GM18870 (cell line): ENCODE results near the gene XXYLT1.

Experiments
- ATAC-seq: cut with Tn5 transposase; IDR thresholded peaks from one replicate; pipeline ENCODE4 v1.9.1; 2021; ENCODE audit warnings: moderate library complexity; ENCODE audit not compliant: unreplicated experiment

XXYLT1 gene

GRCh38 chr3:195085356-195086130 is 185.4 kb downstream of the XXYLT1 start:
- no peak for ATAC-seq

DNA sequence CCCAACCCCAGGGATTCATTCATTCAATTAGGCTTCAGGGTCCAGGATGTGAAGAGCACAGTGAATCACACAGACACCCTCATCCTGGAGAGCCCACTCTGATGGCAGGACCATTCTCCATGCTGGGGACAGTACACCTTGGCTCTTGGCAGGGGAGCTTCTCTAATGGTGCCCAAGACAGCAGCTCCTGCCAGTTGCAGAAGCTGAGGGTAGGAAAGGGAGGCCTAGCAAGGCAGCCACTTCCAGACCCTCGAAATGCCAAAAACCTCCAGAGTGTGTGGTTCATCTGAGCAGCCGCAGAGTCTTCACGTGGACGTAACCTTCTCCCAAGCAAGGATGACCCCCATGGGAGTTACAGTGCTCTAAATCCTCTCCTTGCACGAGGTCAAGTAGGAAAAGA is 186.2 kb downstream of the XXYLT1 start:
- no peak for ATAC-seq

DNA sequence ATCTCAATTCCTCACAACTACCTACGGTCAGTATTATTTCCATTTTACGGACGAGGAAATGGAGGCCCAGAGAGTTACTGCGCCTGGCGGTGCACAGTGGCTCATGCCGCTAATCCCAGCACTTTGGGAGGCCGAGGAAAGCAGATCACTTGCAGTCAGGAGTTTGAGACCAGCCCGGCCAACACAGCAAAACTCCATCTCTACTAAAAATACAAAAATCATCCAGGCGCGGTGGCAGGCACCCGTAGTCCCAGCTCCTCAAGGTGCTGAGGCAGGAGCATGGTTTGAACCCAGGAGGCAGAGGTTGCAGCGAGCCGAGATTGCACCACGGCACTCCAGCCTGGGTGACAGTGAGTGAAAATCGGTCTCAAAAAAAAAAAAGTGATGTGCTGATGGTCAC is 187.3 kb downstream of the XXYLT1 start:
- no peak for ATAC-seq

DNA sequence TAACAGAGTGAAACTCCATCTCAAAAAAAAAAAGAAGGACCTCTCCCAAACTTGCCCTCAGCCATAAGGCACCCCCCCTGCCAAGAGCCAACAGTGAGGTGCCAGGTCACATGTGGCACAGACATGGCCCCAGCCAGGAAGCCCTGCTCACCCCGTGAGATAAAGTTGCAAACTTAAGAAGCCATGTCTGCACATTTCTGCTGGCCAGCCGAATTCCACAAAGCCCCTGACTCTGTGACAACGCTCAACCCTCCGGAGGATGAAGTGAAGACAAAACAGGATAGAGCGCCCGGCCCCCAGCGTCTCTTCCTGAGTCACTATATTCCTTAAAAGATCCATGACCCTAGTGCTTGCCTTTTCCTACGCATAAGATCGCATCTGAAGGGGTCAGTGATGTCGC is 188.1 kb downstream of the XXYLT1 start:
- ATAC-seq: no peak

- ATAC-seq: no peak
Observed at GRCh38 chr3:195081242-195081963, 189.6 kb downstream of the XXYLT1 start.

DNA sequence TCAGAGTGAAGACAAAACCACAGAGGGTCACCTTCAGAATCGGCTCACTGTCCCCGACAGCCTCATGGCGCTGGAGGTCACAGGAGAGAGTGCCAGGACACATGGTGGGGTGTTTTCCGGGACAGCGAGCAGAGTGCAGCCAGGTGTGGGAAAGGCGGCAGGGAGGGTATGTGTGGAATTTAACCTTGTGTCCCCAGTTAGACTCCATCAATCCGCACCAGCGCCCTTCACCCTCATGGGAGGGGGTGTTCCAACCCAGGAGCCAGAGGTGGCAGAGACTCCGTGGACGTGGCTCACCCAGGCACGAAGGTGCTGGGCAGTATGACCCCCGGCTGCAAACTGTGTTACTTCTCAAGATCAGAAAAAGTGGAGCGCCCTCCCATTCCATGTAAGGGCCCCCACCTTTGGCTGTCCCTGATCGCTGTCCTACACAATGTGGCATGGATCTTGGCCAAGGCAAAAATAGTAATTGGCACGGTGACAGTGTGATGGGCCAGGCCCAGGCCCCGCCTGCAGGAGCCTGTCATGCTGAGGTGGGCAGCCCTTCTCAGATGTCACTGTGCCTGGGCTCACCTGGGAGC is 190.3 kb downstream of the XXYLT1 start:
- no peak for ATAC-seq

GRCh38 chr3:195080125-195080524 is 190.8 kb downstream of the XXYLT1 start:
- ATAC-seq: no peak

DNA sequence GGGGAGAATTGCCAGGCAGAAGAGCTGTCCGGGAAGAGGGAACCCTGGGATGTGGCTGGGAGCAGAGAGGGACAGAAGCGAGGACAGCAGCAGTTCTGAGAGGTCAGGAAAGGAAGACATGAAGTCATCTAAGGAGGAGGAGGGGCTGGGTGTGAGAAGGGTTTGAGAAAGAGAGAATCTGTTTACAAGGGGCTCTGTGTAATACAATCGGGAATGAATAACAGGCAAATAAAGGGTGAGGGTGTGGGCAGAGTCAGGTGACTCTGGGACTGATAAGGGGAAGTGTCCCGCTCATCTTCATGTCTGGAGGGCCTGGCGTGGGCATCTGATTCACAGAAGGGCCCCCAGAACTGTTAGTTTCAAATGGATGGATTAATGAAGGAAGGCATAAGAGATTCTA is 191.3 kb downstream of the XXYLT1 start:
- no peak for ATAC-seq

DNA sequence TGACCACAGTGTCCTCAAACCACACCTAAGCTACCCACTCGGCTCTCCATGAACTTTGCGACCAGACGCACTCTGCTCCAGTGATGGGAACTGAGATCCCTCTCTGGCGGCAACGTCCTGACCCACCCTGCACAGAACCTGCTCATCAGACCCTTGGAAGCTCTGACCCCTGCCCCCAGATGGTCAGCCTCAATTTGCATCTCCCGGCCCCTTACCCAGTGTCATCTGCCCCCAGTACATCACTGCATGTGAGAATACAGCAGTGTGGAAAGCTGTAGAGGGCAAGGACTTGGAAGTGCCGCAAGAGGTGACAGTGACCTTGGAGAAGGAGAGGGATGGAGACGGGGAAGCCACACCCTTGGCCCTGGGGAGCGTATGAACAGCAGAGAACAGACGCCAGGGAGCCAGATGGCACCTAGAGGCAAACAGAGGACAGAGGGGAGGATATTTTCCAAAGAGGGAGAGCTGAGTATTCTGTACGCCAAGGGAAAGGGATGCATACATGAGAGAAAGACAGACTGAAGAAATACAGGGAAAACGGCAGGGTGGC is 192.0 kb downstream of the XXYLT1 start:
- no peak for ATAC-seq

GRCh38 chr3:195077611-195078540 is 193.1 kb downstream of the XXYLT1 start:
- ATAC-seq: no peak

DNA sequence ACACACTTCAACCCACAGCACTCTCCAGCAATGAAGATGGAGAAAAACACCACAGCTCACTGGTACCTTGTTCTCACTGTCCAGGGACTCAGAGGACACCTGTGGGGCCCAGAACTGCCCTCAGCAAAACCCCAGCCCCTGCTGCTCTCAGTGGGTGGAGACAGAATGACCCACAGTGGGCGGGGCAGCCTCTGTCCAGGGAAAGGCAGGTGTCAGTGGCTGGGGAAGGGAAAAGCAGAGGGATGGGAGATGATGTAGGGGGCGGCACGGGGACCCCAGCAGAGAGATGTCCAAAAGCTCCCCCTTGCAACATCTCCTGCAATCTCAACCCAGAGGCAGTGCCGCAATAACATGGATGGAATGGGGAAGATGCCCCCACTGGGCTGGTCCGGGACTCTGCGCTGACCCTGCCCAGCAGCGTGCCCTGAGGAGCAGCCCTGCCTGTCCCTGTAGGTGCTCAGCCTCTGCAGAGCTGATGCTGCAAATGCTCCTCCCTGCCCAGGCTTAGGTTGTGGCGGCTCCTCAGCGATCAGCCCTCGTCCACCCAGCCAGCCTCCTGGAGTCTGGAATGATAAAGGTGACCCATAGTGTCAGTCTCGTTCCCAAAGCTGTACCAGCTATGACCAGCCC is 193.9 kb downstream of the XXYLT1 start:
- no peak for ATAC-seq

GRCh38 chr3:195075941-195076875 is 194.8 kb downstream of the XXYLT1 start:
- no peak for ATAC-seq

DNA sequence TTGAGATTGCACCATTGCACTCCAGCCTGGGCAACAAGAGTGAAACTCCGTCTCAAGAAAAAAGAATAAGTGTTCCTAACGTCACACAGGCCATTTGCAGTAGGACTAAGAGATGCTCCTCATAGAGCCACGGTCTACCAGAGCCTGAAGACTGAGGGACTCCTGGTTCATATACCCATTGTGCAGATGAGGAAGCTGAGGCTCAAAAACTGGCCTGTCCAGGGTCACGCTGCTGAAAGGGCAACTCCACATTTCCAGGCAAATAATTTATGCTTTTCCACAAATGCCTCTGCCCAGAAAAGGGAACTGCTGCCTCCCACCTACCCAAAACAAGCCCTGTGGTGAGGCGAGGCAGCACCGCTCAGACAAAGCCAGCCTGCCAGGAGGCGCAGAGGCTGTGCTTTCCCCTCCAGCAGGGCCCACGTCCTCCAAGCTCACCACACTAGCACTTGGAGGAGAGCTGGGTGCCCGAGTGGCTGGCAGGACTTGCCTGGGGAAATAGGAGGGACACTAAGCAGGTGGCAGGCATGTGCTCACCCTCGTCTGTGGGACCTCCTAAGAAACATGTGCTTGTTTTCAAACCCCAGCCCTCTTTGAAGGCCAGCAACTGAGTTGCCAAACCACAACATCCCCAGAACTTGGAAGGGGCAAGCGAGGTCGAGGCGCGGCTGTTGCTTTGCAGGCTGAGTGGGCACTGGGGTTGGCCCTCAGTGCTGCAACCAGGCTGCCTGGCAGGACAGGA is 195.6 kb downstream of the XXYLT1 start:
- no peak for ATAC-seq

- no peak for ATAC-seq
Observed at GRCh38 chr3:195073866-195074860, 196.8 kb downstream of the XXYLT1 start.

DNA sequence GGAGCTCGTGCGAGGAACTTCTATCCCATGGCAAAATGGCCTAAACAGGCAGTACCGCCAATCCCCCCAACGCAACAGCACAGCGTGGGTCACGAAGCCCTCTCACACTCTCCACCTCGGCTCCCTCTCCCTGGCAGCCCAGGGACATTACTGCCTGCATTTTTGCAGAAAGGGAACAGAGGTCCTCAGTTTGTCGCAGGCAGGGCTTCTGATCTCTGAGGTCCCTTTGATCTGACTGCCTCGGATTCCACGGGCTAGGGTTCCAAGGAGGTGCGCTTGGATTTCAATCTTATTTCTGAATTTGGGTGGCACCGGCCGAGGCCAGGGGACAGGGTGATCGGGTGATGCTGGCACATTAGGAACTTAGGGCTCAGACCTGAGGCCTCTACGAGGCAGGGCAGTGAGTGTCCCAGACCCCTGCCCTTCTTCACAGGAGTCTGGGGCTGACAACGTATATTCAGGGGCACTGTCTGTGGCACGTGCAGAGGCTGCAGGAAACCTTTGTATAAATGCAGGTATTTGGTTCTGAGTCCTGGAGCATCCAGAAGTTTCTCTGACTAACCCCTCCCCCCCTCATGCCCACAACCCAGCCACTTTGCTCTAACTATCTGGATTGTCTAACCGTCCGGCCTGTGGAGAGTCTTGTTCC is 197.9 kb downstream of the XXYLT1 start:
- no peak for ATAC-seq

DNA sequence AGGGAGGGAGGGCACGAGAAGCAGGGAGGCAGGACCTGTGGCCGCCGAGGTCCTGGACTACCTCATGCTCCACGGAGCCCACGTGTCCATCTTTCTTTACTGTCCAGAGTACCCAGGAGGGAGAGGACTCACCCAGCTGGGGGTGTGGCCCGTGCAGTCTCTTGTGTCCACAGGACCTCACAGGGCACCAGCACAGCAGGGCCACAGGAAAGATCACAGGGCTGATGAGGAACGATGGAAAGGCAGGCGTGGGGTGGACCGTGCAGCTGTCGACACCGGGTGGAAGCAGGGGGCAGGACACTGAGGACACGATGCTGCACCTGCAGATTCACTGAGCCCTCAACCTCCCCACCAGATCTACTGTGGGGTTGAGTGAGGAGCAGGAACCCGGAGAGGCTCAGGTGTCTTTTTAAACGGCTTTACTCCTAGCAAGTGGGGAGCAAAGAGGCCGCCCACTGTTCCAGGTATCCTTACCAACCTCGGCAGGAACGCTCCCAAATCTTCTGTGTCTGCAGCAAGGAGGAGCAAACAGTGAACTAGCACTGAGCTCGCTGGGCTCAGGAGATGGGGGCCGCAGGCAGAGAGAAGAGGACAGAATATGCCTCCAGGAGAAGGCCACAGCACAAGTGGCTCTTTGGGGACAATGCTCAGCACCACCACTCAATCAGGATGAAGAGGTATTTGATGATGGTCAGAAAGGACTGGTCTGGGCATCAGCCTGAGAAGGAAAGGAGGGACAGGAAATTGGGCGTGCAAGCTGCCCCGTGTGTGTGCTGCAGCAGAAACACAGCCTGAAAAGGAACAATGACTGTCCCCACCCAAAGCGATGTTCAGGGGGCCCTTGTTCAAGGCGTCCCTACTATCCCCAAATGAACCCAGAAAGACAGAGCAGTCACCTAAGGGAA is 198.8 kb downstream of the XXYLT1 start:
- ATAC-seq: no peak
